CD4-positive, alpha-beta T cell treated with Interleukin-1 beta for 1 hour (primary cell): ENCODE data around the gene PLA2G12B.
"Not testable (repeated sequence)": the region's sequence is repeated elsewhere in the genome, so short reads cannot be mapped to it uniquely, and the experiment has no call there.

Experiments used
- DNase-seq, 2 donors: peaks; one replicate each; pipeline ENCODE4 v3.0.0-alpha.2; 2020 to 2022

Gene PLA2G12B, protein sequence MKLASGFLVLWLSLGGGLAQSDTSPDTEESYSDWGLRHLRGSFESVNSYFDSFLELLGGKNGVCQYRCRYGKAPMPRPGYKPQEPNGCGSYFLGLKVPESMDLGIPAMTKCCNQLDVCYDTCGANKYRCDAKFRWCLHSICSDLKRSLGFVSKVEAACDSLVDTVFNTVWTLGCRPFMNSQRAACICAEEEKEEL

DNA sequence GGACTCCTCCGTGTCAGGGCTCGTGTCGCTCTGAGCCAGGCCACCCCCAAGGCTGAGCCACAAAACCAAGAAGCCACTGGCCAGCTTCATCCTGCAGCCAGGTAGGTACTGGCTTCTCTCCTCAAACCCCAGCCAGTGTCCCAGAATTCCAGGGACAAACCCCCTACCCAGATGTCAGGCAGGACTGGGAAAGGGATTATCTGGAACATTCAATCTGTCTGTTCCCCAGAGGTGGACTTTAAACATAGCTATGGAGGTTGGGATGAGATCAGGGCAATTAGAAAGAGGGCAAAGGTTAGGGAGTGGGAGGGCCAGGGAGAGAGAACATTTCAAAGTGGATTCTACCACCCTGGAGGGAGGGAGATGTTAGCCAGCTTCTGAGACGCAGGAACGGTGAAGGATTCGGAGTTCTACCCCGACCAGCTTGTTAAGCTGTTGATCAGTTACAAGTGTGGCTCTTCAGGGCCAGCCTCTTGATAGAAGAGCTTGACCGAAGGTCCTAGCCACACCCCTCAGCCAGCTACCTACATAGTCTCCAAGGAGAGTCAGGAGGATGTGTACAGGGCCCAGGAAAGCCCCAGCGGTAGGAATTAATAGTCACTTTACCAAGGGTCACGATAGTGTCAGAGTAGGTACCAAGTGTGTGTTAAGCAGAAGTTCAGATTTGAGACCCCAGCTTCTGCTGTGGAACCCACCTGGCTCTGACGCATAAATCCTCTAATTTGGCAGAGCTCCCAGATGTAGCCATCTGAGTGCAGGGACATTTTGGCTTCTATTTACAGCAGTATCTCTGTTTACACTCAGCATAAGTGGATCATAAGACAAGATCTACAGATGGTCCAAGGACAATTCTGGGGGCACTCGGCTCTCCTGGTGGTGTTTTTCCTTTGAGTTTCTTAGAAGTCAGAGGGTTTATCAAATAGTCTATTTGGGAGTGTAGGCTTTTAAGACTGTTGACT lies at the start of gene PLA2G12B:
TSS of gene PLA2G12B (minus strand) at position 211 of the 959 bp plus-strand sequence. CDS start at position 90, 121 bp downstream.
- no peak for DNase-seq

DNA sequence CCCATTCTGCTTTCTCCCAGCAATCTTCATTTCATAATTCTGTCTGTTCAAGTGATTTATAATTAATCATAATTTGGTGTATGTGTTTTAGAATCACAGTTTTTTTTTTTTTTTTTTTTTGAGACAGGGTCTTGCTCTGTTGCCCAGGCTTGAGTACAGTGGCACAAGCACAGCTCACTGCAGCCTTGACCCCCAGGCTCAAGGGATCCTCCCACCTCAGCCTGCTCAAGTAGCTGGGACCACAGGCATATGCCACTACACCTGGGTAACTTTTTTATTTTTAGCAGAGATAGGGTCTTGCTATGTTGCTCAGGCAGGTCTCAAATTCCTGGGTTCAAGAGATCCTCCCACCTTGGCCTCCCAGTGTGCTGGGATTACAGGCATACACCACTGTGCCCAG lies 49.2 kb upstream of the PLA2G12B start:
- DNase-seq: no peak

DNA sequence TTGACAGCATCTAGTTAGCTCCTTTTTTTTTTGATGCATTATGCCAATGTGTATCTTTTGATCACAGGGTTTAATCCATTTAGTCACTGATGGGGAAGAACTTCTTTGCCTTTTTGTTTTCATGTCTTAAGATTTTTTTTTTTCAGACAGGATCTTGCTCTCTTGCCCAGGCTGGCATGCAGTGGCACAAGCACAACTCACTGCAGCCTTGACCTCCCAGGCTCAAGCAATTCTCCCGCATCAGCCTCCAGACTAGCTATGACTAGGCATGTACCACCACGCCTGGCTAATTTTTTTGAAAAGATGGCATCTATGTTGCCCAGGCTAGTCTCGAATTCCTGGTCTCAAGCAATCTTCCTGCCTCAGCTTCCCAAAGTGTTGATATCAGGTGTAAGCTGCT lies 46.4 kb upstream of the PLA2G12B start:
- no peak for DNase-seq

DNA sequence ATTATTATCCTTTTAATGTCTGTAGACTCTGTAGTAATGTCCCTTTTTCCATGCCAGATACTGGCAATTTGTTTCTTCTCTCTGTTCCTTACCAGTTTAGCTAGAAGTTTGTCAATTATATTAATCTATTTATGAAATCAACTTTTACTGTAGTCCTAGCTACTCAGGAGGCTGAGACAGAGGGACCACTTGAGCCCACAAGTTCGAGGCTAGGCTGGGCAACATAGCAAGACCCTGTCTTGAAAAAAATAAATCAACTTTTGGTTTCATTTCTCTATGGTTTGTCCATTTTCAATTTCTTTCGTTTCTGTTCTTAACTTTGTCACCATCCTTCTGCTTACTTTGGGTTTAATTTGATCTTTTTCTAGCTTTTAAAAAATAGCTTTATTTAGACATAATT lies 42.5 kb upstream of the PLA2G12B start:
- DNase-seq: no peak

DNA sequence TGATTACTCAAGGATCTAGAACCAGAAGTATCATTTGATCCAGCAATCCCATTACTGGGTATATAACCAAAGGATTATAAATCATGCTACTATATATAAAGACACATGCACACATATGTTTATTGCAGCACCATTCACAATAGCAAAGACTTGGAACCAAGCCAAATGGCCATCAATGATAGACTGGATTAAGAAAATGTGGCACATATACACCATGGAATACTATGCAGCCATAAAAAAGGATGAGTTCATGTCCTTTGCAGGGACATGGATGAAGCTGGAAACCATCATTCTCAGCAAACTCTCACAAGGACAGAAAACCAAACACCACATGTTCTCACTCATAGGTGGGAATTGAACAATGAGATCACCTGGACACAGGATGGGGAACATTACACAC lies 40.9 kb upstream of the PLA2G12B start:
- not testable (repeated sequence) for DNase-seq

DNA sequence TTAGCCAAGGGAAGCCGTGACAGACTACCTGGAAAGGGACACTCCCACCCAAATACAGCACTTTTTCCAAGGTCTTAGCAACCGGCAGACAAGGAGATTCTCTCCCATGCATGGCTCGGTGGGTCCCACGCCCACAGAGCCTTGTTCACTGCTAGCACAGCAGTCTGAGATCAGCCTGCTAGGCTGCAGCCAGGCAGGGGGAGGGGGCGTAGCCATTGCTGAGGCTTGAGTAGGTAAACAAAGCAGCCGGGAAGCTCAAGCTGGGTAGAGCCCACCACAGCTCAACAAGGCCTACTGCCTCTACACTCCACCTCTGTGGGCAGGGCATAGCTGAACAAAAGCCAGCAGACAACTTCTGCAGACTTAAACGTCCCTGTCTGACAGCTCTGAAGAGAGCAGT lies 35.2 kb upstream of the PLA2G12B start:
- DNase-seq: not testable (repeated sequence)

DNA sequence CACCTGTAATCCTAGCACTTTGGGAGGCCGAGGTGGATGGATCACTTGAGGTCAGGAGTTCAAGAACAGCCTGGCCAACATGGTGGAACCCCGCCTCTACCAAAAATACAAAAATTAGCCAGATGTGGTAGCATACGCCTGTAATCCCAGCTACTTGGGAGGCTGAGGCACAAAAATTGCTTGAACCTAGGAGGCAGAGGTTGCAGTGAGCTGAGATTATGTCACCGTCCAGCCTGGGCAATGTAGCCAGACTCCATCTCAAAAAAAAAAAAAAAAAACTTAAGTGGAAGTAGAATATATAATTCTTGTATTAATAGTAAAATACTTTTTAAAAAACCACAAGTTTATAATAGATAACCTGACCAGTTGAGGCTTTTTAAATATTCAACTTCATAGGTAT lies 30.0 kb upstream of the PLA2G12B start:
- not testable (repeated sequence) for DNase-seq

DNA sequence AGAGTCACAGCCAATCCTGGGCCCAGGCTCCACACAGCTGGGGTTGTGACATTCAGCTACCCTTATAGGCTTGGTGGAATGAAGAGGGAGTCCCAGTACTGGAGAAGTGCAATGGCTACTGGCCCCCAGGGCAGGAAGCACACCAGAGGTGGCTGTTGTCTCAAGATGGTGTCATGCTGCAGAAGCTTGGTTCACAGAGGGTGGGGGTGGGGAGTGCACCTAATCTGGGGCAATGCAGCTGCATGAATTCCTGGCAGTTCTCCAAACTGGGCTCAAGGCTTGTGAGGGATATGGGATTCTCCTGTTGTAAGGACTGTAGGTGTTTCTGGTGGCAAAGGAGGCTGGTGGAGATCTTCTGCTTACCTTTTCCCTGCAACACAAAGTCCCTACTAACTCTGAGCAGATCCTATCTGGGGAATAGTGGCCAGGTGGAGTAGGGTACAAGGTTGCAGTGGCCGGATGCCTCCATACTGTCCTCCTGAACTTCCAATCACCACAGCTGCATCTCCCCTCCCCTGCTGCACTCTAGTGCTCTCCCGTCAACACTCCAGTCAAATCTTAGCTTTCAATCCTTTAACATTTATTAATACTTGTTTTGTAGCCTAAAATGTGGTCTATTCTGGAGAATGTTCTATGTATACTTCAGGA lies 27.4 kb upstream of the PLA2G12B start:
- no peak for DNase-seq

DNA sequence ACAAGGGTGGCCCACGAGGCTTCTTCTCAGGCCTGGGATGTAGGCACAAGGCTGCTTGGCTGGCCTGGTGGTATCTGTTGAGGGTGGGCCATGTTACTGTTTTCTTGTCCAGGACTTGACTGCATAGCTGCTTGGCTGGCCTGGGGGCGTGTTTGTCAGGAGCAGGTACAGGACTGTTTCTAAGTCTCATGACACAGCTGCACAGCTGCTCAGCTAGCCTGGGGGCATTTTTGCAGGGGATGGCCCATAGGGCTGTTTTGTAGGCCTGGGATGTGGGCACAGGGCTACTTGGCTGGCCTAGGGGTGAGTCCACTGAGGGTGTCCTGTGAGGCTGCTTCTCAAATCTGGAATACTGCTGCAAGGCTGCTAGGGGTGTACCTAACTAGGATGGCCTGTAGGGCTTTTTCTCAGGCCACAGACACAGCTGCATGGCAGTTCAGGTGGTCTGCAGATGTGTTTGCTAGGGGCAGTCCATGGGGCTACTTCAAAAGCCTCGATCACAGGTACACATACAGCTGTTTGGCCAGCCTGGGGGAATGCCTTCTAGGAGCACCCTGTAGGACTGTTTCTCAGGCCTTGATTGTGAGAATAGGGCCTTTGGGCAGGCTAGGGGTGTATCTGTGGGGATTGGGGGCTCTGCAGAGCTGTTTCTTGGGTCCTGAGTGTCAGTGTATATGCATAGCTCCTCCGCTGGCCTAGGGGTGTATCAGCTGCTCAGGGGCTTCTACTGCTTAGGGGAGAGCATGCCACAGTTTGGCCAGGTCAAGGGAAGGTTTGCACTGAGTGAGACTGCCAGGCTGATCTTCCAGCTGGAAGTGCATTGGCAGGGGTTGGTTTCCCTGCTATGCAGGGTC lies 26.6 kb upstream of the PLA2G12B start:
- DNase-seq: no peak

DNA sequence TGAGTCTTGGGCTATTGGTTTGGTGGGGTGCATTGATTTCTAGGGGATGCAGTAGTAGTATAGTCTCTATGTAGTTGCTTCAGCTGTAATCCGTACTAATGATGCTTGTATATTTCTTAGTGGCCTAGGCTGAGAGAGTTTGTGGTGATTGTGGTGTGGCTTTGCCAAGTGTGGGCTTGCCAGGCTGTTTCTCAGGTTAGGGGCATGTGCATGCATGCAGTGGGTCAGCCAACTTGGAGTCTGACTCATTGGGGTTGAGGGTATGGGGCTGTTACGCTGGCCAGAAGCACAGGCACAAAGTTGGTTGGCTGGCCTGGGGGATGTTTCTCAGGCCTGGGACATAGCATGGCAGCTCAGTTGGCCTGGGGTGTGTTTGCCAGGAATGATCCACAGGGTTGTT lies 25.7 kb upstream of the PLA2G12B start:
- DNase-seq: no peak

DNA sequence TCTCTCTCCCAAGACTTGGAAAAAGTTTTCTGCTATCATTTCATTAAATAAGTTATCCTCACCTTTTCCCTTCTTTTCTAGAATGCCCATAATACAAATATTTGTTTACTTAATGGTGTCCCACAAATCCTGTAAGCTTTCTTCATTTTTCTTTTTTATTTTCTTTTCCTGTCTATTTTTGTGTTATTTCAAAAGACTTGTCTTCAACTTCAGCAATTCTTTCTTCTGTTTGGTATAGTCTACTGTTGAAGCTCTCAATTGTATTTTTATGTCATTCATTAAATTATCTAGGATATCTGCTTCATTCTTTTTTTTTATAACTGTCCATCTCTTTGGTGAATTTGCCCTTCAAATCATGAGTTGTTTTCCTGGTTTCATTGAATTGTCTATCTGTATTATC lies 25.1 kb upstream of the PLA2G12B start:
- no peak for DNase-seq

DNA sequence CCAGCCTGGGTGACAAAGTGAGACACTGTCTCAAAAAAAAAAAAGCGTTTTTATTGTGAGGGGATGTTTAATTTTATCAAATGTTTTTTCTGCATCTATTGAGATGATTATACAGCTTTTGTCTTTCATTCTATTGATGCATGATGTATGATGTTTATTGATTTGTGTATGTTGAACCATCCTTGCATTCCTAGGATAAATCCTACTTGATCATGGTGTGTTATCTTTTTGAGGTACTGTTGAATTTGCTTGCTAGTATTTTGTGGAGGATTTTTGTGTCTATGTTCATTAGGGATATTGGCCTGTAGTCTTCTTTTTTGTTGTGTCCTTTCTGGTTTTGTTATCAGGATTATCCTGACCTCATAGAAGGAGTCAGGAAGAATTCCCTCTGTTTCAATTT lies 22.3 kb upstream of the PLA2G12B start:
- no peak for DNase-seq

DNA sequence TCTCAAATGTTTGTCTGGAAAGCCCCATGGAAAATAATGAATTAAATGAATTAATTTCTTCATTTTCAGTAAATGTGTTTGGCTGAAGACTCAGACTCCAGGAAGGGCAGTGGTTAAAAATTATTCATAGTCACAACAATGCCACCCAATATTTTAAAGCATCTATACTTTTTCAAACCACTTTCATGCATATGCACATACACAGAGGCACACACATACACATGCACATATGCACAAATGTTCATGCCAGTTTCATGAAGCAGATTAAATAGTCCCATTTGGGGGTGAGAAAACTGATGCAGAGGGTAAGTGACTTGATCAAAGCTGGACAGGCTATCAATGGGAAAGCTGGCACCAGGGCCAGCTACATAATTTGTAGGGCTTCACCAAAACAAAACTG lies 1.4 kb upstream of the PLA2G12B start:
- DNase-seq: no peak

DNA sequence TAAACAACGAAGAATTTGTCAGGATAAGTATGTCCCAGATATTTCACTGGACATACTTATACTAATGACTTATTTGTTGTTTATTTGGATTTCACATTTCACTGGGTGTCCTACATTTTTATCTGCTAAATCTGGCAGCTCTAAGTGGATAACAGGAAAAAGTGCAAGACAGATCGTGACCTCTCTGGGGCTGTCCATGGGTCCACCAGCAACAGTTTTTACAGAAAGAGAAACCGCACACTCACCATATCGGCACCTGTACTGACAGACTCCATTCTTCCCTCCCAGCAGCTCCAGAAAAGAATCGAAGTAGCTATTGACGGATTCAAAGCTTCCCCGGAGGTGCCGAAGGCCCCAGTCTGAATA lies 393 bp downstream of the PLA2G12B start:
- no peak for DNase-seq

DNA sequence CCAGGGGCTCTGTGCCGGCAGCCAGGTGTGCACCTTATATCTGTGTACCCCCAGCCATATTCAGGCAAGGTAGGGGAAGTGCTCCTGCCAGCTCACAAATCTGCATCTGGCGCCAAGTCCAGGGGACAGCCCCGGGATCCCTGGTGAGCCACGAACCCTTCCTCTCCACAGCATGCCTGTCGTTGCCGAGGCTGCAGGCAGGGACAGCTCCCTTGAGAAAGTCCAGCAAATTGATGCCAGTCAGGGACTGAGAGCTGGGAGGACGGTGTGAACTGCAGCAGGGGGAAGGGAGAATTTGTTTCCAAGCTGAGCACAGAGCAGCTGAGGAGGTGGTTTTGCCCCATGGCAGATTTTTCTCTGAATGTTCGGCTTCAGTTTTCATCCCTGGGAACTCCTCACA lies 919 bp downstream of the PLA2G12B start:
- DNase-seq: no peak

DNA sequence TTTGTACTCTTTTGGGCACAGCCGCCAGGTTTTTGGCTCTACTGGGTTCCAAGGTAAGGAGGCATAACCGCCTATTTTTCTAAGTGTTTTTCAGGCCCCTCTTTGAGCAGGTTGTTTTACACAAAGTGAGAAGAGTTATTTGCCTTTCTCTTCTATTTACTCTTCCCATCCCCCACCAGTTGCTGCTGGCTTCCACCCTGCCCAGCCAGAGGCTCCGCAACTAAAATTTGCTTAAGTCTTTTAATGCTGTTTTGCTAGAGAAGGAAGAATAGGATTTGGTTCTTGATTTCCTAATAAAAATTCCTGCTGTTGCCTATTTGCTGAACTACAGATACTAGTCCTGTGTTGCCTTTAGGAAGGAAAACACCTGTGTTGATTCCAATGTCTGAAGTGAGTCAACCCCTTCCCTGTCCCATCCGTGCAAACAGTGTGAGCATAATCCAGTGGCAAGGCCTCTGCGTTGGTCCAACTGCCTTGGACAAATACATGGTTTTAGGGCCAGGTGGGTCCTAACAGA lies 1.9 kb downstream of the PLA2G12B start:
- no peak for DNase-seq

DNA sequence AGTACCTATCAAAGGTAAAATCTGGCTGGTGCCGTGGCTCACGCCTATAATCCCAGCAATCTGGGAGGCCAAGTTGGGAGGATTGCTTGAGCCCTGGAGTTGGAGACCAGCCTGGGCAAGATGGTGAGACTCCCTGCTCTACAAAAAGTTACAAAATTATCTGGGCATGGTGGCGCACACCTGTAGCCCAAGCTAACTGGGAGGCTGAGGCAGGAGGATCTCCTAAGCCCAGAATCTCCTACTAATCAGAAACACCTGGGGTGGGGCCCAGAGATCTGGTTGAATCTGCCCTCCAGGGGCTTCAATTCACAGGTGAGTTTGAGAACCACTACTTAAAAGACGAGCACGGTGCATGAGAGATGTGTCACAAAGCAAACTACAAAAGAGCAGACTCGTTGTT lies 2.4 kb downstream of the PLA2G12B start:
- DNase-seq: no peak

DNA sequence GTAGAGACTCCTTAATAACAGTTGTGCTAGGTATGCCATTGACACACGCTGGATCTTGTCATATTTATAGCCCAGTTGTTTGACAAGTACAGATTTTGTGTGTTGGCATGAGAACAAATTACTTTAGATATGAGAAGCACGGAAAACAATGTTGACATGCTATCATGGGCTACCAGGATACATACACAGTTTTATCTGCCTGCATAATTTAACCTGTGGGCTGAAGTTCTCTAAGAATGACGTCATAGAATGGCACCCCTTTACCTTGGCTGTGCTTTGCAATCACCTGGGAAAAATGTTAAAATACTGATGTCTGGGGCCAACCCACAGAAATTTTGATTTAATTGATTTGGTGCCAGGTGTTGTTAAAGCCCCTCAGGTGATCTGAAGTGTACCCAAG lies 2.8 kb downstream of the PLA2G12B start:
- no peak for DNase-seq

DNA sequence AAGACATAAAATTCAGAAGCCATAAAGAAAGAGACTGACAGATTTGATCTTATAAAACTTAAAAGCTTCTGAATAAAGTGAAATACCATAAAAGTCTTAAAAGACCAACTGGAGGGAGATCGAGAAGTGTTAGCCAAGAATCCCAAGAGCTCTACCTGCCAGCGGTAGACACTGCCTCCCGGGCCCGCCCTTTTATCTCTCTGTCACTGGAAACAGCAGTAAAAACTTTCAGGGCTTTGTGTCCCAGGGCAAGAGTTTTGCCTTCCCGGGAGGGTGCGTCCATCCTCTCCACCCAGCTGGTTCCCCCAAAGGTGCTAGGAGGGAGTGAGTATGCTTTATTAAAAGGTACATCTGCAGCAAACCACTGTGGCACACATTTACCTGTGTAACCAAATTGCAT lies 5.8 kb downstream of the PLA2G12B start:
- no peak for DNase-seq

DNA sequence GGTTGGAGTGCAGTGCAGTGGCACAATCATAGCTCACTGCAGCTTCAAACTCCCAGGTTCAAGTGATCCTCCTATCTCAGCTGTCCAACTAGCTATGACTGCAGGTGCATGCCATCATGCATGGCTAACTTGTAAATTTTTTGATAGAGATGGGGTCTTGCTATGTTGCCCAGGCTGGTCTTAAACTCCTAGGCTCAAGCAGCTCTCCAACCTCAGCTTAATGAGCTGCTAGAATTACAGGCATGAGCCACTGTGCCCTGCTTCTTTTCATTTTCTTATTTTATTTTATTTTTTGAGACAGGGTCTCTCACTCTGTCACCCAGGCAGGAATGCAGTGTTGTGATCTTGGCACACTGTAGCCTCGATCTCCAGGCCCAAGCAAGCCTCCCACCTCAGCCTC lies 7.6 kb downstream of the PLA2G12B start:
- no peak for DNase-seq

DNA sequence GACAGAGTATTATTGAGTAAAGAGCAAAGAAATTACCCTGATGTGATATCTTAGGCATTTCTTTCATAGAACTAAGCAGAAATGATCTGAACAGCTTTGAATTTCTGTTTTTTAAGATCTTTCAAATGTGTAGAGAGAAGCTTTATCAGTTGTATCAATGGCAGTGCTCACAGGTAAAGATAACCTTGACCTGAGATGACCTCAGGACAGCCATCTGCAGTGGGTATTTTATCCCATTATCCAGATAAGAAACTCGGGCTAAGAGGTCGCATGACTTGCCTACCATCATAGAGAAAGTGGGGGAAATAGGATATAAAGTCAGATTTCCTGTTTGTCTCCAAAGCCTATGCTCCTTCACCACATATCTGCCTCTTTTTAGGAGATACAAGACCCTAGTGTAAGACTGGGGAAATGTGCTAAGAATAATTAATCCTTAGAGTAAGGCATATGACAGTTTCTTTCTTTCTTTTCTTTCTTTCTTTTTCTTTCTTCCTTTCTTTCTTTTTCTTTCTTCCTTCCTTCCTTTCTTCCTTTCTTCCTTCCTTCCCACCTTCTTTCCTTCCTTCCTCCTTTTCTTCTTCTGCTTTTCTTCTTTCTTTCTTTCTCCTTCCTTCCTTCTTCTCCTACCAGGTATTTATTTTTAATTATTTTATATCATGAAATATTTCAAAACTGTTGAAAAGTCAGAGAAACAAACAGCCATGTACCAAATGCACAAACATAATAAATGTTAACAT lies 10.9 kb downstream of the PLA2G12B start:
- no peak for DNase-seq

DNA sequence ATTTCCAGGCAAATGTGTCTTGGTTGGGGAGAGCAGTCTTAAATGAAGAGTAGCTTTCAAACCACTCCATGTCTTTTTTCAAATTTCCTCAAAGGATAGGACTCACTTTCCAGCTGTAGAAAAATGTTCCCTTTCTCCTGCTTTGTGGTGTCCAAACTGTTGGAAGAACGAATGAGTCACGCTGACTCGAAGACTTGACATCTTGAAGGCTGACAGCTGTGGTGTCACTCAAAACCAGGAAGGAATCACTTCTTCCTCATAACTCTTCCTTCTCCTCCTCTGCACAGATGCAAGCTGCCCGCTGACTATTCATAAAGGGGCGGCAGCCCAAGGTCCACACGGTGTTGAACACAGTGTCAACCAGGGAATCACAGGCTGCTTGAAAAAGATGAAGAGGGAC lies 19.2 kb downstream of the PLA2G12B start:
- no peak for DNase-seq
